ENCODE data around the gene ZNF467.

DNA sequence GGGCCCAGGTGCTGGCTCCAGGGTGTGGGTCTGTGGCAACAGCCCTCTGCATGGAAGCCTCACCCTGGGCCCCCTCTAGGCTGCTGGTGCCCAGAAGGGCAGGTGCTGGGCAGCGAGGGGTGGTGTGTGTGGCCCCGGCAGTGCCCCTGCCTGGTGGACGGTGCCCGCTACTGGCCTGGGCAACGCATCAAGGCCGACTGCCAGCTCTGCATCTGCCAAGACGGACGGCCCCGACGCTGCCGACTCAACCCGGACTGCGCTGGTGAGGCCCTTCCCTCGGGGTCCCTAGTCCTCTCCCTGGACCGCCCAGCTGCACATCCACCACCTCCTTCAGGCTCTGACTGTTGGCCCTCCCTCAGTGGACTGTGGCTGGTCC, 18.8 kb upstream of the ZNF467 start:
- TF ChIP-seq, protein P1, sequence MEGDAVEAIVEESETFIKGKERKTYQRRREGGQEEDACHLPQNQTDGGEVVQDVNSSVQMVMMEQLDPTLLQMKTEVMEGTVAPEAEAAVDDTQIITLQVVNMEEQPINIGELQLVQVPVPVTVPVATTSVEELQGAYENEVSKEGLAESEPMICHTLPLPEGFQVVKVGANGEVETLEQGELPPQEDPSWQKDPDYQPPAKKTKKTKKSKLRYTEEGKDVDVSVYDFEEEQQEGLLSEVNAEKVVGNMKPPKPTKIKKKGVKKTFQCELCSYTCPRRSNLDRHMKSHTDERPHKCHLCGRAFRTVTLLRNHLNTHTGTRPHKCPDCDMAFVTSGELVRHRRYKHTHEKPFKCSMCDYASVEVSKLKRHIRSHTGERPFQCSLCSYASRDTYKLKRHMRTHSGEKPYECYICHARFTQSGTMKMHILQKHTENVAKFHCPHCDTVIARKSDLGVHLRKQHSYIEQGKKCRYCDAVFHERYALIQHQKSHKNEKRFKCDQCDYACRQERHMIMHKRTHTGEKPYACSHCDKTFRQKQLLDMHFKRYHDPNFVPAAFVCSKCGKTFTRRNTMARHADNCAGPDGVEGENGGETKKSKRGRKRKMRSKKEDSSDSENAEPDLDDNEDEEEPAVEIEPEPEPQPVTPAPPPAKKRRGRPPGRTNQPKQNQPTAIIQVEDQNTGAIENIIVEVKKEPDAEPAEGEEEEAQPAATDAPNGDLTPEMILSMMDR (IDR thresholded peaks at IDR 0.05), result no peak
- no peak for TF ChIP-seq POLR2A (IDR thresholded peaks at IDR 0.05)
